IPS DF 4.7 (cell line): ENCODE measurements around the gene RDH5.

Source experiments
- DNase-seq: peaks from one replicate; pipeline ENCODE4 v3.0.0-alpha.2; 2013; ENCODE audit warnings: low spot score; ENCODE audit errors: extremely low read depth

RDH5 gene

DNA sequence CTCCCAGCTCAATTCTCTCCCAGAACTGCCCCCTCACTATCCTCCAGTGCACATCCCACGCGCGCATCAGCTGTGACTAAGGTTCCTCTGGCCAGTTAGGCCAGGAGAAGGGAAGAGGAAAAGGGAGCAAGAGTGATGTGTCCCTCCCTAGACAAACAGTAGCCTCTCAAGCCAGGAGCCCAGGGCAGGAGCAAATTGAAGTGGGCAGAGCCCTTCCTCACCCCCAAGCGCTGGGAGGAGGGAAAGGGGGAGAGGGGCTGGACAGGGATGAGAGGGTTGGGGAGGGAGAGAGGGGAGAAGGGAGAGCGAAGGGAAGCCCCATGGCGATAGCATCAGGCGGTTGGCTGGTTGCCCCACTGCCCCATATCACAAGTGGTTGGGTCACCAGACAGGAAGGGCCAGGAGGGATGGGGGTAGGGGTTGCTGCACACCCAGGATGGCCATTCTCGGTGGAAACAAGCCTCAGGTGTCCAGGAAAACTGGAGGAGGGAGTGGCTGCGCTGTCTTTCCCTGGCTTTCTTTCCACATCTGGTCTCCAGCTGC is 7.5 kb downstream of the RDH5 start:
- DNase-seq, result no peak

DNA sequence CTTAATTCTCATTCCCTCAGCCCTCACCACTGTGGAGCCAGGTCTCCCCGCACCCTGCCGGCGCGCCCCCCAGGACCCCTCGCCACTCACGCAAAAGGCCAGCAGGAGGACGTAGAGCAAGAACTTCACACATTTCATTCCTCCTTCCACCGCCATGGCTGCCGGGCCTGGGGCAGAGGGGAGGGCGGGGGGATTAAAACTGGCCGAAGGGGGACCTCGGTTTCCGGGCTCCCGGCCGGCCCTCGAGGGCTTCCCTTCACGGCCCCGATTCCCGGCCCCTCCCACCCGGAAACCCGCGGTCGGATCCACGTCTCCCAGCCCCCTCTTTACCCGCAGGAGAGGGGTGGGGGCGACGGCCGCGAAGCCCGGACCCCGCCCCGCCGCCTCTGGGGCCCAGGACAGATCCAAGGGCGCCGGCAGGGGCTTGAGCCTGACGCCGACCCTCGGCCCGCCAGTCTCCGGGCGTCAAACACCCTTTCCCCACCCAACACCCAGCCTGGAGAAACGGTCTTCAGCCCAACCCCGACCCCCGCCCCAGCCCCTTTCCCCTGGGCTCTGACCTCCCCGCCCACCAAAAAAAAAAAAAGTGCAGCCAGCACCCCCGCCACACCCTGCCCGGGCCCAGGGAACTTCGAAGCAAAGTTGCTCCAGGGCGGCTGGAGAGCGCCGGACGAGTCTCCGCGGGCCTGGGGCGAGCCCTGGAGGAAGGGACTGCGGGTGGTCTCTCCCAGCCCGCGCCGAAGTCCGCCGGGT is 8.2 kb downstream of the RDH5 start:
- DNase-seq, result no peak

DNA sequence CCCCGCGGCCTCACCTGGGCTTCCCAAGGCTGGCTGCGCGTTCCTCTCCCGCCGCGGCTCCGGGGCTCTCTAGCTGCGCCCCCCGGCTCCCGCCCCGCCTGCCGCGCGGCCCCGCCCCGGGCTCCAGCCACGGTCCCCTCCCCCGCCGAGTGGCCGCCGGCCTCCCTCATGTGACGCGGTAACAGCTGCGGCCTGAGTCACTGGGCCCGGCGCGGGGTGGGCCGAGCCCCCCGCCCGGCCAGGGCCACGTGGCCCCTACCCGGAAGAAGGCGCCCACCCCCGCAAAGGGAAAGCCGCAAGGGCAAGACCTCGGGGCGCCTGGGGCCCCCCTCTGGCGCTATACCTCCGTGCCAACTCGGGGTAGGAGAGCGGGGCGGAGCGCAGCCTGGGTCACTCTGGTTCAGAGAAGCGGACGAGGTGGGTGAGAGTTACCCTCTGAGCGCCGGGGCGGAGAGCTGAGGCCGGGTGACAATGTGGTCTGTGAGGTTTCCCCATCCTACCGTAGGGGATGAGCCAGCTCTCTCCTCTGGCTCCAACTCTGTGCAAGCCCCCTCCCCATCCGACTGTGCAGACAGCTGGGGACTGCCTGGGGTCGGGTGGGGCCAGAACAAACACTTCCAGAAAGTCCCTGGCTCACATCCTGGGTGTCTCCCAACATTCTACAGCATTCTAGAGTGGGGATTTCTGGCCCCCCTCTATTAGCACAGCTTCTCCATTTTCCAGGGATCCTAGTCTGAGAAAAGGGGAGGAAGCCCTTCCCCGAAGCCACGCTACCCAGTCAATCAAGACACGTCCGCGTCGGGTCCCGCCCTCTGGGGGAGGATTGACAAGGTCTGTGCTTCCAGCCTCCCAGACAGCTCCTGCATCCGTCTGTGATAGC is 9.0 kb downstream of the RDH5 start, which contains the start of gene CD63:
CD63 (minus strand) TSS at position 71 of the 880 bp plus-strand sequence. CDS start 668 bp downstream, outside the sequence.
- DNase-seq, result no peak

DNA sequence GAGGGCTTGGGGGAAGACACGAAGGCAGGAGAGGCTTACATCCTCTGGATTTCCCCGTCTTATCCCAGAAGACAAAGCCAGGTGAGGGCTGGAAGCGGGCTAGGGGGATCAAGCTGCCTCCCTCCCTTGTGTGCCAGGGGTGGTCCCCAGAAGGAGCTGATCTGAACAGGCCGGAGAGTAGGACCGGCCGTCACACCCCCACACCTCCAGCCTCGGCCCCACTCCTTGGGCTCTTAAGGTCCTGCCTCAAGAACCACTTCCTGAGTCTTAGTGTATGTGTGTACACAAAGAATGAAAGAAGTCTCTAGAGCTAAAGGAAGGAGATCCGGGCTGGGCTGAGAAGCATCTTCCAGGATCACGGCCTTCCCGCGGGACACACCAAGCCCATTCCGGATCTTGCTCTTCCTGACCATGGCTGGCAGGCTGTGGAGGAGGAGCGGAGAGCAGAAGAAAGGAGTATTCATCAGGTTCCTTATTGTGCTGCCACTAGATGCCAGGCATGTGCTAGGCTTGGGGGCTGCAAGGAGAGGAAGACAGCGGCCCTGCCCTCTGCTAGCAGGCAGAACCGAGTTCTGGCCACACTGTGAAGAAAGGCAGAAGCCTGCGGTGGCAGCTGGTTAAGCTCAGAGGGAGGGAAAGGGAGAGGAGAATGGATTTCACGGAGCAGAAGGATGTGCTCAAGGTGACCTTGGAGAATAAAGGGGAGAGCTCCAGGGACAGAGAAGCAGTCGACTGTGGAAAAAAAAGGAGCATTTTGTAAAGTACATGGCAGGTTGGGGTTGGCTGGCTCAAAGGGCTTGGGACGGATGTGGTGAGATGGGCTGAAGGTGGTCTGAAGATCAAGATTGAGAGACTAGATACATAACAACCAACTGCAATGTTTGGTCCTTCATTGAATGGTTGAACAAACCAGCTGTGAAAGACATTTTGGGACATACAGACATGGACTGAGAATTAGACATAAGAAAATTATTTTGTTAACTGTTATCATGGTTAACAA is 9.9 kb downstream of the RDH5 start:
- no peak for DNase-seq

DNA sequence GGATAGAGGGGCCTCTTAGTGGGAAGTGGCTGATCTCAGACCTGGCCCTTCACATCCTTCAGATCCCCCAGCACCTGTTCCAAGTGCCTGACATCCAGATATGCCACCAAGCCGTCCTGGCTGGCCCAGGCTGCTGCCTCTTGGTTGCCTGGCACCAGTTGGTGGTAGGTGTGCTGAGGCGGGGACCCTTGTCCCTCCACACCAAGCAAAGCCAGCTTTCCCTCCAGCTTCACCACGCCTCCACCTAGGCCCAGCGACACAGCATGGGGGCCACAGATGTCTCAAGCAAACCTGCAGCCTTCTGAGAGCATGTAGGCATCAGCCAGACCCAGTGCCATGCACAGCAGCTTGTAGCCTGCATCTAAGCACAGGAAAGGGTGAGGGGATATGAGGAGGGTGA is 12.1 kb downstream of the RDH5 start:
- no peak for DNase-seq

DNA sequence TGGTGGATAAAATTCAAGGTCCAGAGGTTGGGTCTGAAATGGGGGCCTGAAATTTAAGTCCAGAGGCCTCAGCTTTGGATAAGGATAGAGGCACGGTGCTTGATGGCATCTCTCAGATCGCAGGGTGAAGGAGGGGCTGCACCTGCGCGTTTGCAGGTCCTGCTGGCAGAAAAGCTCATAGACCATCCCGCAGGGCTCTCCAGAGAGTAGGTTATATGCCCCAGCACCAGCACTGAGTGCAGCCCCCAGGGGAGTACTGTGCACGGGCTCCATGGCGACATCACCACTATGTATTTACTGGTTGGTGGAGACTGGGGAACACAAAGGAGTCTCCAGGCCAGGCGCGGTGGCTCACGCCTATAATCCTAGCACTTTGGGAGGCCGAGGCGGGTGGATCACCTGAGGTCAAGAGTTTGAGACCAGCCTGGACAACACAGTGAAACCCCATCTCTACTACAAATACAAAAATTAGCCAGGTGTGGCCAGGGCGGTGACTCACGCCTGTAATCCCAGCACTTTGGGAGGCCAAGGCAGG is 12.9 kb downstream of the RDH5 start:
- no peak for DNase-seq

DNA sequence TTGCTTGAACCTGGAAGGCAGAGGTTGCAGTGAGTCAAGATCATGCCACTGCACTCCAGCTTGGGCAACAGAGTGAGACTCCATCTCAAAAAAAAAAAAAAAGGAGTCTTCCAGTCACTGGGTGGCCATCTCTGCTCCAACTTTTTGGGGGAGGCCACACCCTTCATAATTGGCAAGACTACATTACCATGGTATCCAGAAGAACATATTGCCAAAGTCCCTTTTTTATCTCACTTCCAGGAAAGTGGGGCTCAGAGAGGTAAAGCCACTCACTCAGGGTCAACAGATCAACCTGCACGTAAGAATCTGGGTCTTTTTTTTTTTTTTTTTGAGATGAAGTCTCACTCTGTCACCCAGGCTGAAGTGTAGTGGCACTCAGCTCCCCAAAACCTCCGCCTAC is 13.7 kb downstream of the RDH5 start:
- no peak for DNase-seq

DNA sequence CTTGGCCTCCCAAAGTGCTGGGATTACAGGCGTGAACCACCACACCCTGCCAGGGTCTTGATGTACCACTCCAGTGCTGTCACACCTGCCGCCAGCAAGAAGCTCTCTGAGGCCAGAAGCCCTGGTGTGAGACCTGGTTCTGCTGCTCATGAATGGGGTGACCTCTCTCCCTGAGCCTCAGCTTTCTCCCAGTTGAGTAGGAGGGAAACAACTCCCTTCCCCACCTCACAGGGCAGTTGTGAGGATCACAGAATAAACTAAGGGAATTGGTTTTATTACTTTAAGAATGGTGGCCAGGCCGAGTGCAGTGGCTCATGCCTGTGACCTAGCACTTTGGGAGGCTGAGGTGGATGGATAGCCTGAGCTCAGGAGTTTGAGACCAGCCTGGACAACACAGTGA is 14.4 kb downstream of the RDH5 start:
- no peak for DNase-seq

DNA sequence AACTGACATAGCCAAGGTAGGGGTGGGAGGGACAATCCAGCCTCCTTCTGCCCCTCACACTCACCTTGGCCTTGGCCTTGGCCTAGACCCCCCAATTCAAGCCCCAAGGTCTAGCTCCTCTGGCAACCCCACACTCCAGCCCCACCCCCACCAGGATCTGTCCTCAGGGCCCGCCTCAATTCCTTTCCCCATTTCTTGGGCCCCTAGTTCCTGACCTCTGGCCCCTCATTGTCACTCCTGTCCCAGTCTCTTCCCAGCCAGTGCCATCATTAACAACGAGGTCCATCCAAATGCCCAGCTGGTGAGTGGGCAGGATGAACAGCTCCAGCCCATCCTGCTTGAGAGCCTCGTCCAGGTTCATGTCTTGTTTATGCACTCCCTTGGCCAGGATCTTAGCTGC is 15.9 kb downstream of the RDH5 start:
- DNase-seq, result no peak

DNA sequence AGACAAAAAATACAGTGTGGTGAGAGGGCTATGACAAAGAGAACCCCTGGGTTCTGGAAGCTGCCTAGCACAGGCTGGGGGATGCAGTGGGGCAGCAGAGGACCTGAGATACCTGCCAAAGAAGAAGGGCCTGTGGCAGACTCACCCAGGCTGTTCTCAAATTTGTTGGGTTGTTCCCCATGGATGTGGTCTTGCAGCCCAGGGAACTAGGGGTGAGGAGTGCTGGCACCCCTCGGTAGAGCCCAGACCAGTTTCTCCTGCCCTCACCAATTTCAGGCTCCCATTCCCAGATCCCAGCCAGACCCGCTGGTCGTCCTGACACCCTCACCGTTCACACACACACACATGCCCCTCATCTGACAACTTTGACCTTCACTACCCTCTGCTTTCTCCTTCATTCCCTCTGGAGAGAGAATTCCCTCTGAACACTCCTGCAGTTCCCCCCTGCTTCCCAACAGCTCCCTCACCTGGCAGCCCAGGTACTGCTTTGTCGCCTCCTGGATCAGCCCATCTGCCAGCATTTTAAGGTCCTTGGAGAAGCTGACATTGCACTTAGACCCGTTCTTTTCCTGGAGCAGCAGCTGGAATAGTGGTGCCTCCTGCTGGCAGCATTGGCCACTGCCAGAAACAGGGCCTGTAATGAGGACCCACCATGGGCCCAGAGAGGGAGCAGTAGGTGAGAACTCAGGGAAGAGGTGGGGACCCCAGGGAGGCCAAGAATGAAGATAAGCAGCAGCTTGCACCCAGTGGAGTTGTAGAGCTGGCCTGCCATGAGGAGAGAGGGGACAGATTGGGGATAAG is 16.8 kb downstream of the RDH5 start:
- DNase-seq, result peak; percentile 95

DNA sequence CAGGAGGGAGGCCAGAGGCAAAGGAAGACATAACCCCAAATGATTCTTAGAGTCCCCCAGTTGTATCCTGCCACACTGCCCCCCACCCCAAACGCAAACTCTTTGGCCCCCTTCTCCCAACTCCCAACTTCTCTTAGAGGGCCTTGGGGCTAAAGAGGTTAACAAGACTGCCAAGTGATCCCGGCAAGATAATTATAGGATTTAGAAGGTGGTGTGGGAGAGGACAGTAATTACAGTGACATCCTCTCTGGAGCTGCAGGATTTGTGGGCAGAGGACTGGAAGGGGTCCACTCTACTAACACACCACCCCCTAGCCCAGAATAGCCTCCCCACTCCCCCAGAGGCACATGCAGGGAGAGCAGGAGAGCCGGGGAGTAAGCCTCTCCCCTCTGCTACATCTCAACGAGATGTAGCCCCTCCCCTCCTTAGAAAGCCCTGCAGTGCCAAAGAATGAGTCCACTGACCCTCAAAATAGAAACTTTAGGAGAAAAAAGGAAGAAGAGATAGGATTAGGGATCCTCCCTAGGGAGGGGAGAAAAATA is 17.5 kb downstream of the RDH5 start:
- no peak for DNase-seq

DNA sequence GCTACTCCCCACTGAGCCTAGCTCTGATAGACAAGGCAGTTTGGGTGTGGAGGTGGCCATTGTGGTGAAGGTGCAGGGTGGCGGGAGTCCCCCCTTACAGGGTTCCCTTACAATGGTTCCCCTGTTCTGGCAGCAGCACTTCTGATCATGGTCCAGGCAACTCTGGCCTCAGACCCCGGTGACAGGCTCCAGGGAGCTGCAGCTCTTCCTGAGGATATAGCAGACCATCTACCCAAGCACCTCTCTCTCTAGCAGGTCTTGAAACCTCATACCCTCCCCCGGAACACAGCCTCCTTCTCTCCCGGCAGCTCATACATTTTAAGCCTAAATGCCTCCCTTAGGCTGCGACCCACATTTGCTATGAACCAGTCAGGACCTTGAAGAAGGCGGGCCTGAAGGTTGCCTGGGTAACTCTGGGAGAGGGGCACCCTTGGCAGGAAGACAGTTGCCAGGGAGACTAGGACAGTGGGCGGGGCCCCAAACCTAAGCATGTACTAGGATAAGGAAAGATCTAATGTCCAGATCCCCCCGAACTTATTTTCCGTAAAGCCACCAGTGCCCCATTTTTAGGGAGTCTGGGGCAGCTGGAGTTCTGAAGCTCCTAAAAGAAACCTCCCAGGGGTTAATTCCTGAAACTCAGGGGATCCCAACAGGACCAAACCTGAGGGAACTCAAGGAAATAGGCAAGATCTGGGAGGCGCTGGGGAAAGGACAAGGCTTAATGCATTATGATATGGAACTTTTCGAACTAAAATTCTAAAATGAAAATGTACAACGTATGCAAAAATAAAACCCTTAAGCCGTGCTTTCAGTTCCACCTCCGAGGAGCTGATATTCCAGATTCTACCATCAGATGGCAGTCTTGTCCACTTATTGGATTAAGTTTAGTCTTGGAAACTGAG is 18.2 kb downstream of the RDH5 start:
- no peak for DNase-seq

DNA sequence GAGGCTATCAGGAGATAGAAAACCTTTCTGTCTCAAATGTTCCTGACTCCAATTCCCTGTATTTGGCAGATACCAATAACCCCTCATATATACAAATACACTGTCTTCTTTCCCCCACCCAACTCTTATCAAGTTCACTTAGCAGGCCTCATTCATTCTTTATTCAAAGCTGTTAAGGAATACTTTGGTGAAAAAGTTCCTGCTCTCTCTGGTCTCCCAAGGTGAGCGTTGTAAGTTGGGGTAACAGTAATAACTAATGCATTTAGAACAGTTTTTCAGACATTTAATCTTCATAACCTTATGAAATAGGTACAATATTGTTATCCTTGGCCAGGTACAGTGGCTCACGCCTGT is 18.8 kb downstream of the RDH5 start:
- DNase-seq, result no peak

DNA sequence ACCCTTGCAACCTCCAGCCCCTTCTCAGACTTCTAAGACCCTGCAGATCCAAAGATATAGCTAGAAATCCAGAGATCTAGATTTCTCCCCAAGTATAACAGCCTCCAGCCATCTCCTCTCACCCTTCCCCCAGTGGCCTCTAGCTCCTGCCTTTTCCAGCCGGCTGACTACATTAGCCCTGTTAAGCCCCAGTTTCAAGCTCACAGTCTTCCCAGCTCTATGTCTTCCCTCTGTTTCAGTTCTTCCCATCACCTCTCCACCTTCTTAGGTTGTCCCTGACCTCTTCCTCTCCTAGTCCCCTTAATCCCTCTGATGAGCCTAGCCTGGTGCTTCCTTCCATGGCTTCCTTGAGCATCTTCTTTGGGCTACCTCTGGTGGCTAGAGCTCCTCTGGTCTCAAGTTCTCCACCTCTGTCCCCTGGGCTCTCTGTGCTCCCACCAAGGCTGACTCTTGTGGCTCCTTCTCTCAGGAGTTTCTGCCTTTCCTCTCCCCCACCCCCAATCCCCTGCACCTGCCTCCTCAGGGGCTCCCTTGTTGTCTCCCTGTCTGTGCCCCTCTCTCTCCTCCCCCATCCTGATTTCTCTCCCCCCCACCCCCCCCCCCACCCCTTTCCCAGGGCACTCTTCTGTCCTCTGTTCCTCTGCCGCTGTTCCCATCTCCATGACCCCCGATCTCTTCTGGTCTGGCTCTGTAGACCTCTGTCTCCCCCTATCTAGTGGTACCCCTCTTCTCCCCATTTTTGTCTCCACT is 21.9 kb downstream of the RDH5 start:
- DNase-seq, result no peak

DNA sequence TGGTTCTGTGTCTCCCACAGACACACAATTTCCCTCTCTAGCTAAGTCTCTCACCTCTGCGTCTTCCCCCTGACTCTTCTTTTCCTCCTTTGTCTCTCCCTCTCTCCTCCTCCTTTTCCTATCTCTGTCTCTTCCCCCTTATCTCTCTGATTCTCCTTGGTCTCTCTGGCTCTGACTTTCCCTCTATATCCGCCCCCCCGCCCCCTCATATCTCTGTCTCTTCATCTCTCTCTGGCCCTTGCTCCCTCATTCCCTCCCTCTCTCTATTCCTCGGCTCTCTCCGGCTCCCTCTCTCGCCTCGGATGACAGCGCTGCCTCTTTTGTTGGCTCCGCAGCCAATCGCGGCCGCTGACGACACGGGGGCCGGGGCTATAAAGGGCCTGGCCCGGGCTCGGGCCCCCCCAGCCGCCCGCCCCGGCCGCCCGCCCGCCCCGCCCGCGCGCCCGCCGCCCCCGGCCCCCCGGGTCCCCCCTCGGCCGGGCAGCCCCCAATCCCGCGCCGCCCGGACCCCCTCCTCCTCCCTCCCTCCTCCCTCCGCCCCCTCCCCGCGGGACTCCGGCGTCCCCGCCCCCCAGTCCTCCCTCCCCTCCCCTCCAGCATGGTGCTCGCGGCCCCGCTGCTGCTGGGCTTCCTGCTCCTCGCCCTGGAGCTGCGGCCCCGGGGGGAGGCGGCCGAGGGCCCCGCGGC is 22.7 kb downstream of the RDH5 start, which contains the start of gene GDF11:
GDF11 (plus strand) TSS at position 404 of the 687 bp plus-strand sequence; CDS start at position 599, 195 bp downstream.
- DNase-seq, result no peak

DNA sequence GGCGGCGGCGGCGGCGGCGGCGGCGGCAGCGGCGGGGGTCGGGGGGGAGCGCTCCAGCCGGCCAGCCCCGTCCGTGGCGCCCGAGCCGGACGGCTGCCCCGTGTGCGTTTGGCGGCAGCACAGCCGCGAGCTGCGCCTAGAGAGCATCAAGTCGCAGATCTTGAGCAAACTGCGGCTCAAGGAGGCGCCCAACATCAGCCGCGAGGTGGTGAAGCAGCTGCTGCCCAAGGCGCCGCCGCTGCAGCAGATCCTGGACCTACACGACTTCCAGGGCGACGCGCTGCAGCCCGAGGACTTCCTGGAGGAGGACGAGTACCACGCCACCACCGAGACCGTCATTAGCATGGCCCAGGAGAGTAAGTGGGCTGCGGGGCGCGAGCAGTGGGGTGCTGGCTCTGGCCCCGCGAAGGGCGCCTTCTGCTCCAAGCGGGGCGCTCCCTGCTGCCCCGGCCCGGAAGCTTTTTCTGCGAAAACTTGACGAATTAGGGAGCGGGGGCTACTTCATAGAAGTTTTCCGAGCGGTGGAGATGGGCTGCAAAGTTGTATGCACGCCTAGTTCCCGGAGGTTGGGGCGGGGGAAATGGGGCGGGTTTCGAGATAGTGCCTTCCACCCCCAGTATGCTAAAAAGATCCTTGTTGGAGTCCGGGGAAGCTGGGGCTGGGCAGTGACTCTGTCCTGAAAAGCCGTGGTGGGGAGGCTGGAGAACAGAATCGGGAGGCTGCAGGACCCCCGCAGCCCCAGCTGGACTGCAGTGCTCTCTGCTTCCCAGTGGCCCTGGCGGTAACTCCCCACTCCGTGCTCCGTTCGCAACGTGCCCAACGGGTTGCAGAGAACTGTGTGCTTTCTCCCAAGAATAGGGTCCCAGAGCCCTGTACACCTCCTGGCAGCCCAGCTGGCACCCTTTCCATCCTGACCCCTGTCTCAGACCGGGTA is 23.5 kb downstream of the RDH5 start:
- no peak for DNase-seq
